GM19240 (cell line): ENCODE data around the gene ARSG.

Experiments used
- DNase-seq: peaks from one replicate; pipeline ENCODE4 v3.0.0; 2011; ENCODE audit warnings: low spot score; ENCODE audit not compliant: insufficient read length

The ARSG gene

DNA sequence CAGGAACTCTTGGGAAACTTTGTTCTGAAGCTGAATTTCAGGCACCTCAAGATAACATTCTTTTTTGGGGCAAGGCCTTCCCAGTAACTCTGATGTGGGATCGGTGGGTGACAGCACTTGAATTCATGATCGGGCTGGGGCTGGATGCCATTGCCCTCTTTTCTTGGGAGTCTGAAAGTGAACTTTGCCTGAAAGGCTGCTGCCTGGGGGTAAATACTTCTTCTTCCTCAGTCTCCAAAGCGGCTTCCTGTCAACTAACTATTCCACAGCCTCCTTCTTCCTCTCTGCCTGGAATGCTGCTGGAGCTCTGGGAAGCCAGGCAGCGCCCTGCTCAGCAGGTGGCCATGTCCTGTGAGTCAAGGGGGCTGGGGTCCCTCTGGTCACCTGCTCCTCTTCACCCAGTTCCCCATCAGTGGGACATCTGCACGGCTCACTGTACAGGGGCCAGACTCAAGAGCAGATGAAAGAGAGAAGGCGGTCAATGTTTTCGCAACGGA, 86.5 kb downstream of the ARSG start:
- no peak for DNase-seq

DNA sequence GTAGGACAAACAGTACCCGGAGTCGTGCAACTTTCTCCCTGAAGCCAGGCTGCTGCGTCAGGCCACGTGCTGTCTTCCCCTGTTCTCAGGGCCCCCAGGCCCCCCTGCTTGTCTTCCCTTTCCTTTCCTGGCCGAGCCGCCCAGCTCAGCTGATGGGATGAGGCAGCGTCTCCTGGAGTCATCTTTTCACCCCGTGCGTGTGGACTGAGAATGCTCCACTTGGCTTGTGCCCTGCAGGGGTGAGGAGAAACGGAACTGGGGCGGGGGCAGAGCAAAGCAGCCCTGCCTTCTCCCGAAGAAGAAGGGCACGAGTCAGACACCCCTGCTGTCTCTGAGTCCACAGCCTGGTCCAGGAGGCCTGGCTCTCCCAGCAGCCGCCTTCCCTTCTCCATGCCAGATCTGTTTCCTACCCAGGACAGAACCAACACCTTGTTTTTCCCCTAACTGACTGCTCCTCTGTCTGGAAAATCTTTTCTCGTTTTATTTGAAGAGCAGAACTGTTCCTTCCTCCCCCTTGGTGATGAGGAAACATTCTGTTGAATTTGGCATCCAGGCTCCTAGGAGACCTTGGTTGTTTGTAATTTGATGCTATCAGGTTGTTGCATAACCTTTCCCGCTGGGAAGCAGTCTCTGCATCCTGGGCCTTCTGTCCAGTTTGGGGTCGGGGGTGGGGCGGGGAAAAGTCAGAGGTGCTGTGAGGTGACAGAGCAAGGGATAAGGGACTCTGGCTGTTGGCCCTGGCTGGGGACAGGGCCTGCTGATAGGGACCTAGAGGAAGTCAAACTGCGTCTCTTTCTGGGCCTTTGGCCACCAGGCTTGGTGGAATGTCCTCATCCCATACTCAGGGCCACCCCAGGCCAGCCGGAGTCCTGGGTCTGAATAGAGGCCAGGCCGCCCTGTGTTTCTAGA, 87.2 kb downstream of the ARSG start:
- DNase-seq: no peak

DNA sequence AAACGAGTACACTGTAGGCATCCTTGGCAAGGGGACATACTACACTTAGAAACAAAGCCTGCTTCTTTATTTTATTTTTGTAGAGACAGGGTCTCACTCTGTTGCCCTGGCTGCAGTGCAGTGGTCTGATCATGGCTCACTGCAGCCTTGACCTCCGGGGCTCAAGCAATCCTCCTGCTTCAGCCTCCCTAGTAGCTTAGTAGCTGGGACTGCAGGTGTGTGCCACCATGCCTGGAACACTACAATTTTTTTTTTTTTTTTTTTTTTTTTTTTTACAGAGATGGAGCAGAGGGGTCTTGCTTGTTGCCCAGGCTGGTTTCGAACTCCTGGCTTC, 87.8 kb downstream of the ARSG start:
- no peak for DNase-seq

DNA sequence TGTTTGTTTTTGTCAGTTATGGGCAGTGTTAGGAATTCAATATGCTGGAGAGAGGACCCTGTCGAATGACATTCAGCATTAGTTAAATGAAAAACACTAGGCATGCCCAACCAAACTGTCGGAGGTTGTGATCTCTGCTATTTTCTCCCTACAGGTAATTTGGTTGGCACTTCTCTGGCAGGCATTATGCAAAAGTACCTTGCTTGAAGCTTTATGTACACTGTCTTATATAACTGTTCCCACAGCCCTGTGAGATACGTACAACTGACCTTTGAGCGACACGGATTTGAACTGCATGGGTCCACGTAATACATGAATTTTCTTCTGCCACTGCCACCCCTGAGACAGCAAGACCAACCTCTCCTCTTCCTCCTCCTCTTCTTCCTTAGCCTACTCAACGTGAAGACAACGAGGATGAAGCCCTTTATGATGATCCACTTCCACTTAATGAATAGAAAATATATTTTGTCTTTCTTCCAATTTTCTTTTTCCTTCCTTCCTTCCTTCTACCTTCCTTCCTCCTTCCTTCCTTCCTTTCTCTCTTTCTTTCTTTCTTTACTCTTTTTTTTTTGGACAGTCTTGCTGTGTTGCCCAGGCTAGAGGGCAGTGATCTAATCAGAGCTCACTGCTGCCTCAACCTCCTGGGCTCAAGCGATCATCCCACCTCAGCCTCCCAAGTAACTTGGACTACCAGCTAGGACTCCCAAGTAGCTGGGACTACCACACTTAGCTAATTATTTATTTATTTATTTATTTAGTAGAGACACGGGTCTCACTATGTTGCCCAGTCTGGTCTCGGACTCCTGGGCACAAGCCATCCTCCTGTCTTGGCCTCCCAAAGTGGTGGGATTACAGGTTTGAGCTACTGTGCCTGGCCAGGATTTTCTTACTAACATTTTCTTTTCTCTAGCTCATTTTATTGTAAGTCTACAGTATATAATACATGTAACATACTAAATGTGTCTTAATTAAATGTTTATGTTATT, 88.7 kb downstream of the ARSG start:
- no peak for DNase-seq

DNA sequence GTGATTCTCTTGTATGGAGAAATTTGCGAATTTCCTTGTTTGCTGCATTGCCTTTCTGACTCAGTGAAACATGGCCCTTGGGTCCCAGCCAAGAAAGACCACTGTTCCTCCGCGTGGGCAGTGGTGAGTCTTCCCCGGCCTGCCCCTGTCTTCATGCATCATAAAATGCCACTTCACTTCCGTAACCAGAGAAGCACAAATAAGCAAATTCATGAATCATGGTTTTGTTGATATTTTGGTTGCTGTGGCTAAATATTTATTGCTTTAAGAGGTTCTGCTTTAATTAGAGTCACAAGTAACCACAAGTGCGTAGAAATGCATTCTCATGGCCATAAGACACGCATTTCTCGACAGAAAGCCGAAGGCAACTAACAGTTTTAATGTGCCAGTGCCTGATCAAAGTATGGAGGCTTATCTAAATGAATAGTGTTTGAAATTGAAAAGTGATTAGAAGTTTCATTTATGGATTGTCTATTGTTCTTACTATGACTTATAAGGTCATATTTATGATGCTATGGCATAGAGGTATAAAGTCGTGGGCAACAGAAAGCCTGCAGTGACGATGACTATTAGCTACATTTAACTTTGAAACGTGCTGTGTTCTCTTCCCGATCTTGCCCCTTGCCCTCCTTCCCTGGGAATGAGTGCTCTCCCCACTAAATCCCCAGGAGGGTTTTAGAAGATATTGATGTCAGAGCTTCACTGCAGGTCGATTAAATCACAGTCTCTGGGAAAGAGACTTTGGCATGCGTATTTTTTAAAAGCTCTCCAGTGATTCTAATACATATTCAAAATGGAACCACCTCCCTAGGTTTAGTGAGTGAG, 90.0 kb downstream of the ARSG start:
- DNase-seq: no peak

DNA sequence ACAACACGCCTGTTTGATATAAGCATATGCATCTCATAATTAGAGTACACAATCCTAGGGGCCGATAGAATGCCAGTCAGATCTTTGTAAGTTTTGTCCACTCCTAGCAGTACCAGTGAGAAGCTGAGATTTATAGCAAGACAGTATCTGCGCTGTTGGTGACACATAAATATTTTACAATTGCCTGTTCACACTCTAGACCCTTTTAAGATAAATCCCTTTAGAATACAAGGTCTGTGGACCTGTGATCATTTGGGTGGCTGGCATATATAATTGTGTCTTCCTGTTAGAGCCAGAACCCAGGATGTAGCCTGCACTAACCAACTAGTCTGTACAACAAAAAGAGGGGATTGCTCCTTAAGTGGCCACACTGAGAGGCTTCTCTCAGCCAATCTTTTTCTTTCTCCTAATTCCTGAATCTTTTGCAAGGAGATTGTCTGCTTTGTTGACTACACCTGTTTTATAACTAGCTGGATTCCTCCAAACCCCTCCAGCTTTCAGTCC, 91.3 kb downstream of the ARSG start:
- no peak for DNase-seq

DNA sequence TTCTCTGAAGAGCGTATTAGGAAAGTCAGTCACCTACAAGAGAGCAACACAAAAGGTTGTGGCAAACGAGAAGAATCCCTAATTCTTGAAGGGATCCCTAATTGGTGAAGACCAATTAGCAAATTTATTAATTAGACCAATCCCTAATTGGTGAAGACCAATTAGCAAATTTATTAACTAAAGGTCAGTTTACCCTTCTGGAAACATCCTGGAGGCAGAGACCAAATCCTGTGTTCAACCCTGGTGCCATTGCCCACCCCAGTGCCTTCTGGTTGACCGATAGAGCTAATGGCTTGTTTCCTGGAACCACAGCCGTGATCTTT, 91.8 kb downstream of the ARSG start:
- no peak for DNase-seq

DNA sequence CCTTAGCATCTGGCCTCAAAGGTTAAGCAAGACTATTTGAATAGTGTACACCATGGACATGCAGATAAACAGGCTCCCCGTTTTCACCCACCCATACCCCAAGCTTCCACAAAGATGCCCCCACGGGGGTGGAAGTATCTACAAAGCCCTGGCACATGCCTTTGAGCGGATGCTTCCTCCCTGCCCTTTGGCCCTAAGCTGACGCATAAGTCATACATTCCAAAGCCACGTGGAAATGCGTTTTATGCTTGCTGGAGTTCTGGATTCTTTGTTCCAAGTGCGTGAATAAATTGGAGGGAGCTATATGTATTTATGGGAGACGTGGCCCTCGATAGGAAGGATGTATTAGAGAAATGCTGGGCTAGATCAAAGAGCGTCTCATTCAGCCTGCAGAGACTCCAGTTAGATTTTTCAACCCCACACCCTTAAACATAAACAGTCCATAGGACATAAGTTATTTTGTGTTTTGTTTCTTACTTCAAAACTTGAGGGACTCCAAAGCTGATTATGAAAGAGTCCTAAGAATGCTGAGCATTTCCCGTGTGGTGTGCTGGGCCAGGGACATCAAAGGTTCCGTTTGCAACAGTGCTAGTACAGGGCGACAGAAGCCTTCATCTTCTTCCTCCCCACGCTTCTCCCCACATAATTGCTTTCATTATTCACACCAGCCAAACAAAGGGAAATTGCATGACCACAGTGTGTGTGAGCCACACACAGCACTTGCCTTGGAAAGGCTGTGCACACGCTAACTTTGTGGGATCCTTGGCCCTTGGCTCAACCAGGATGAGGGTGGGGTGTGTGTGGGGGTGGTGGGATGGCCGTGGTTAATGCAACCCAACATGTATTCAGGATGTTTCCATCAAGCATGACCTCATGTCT, 92.4 kb downstream of the ARSG start:
- no peak for DNase-seq

DNA sequence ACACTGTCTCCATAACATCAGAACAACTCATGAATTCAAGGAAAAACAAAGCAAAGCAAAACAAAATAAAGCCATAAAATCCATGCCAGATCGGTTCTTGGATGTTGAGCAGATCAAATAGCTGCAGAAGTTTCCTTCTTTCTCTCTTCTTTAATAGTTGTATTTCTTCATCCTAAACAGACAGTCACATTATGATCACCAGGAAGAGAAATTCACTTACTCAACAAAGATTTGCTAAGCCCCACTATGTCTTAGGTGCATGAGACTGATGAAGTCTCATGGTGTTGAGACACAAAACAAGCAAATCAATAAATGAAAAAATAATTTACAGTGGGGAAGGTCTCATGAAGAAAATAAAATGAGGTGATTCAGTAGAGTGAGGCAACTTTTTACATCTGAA, 93.2 kb downstream of the ARSG start:
- no peak for DNase-seq

DNA sequence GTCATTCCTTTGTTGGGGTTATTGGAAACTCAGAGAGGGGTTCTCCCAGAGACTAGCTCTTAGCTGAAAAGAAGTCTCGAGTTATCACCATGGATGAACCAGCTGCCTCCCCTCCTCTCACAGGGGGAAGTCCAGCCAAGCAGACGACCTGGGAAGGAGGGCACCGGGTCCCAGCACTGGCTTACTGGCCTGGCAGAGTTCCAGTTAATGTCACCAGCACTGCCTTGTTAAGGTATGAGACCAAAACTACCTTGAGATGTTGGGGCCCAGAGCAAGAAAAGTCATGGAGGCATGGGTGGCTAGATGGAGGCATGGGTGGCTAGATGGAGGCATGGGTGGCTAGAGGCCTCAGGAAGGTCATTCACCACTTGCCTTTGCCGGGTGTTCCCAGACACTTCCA, 93.6 kb downstream of the ARSG start:
- no peak for DNase-seq

DNA sequence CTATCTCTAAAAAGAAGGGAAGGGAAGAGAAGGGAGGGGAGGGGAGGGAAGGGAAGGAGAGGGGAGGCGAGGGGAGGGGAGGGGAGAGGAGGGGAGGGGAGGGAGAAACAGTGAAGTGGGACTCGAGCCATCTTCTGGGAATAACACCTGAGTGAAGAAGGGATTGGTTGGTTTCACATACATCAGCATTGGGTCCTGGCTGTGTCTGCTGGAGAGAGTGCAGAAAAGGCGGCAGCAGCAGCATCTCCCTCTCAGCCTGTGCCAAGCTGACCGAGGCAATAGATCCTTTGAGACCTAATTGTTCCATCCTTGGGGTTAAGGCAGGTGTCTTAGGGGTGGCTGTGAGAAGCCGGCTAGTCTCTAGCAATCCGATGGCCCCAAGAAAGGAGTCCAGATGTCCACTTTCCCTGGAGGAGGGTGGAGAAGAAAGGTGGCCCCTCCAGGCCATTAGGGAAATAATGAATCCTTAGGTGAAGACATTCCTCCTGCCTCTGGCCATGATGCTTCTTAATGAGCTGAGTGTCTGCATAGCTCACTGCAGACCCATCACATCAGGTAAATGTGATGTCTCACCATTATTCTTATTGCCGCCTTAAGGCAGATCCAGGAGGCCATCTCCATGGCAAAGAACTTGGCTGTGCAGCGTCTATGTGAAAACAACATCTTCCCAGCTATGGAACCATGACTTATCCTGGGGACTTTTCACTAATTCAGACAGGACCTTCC, 94.4 kb downstream of the ARSG start:
- DNase-seq: no peak

DNA sequence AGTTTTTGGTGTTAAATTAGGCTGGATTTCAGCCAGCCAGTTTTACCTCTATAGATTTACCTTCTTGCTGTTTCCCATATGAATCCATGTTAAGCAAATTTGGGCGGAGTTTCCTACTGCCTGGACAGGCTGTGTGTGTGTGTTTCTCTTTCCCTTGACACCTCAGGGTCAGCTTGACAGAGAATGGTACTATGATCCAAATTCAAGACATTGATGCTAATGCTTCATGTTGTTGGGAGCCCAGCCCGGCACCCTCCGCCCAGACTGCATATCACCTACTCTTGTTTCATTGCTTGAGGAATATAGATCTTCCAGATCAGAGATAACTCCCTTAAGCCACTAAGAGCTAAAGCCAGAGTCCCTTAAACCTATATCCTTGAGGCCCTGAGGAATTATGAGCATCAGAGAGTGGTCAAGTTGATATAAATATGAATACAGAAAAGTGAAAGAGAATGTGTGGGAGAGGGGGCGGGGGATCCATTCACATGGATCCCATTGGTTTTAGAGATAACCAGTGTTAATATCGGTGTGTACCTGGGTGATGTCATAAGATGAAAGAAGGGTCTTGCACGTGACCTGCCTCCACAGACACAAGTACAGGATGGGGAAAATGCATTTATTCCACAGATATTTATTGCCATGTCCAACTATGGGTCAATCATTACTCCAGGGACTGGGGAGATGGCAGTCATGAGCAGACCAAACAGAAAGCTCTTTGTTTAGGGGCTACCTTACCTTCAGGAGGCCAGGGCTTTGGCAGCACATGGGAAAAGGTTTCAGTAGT, 96.3 kb downstream of the ARSG start:
- DNase-seq: no peak

DNA sequence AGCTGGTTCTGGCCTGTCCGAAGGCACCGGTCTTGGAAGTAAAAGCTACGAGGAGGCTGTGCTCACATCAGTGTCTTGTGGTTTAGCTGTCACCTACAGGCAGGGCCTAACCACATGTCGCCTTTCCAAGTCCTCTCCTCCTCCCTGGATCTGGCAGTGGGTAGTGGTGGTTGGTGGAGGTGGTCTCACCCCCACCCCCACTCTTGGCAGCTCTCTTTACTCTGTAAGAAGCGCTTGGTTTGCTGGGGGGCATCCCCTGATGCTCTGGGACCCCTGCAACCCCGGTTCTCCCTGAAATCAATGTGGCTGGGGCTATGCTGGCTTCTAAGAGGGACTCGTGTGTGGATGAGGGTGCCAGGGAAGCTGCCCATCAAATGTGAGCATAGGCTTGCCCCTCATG, 97.7 kb downstream of the ARSG start:
- DNase-seq: no peak

DNA sequence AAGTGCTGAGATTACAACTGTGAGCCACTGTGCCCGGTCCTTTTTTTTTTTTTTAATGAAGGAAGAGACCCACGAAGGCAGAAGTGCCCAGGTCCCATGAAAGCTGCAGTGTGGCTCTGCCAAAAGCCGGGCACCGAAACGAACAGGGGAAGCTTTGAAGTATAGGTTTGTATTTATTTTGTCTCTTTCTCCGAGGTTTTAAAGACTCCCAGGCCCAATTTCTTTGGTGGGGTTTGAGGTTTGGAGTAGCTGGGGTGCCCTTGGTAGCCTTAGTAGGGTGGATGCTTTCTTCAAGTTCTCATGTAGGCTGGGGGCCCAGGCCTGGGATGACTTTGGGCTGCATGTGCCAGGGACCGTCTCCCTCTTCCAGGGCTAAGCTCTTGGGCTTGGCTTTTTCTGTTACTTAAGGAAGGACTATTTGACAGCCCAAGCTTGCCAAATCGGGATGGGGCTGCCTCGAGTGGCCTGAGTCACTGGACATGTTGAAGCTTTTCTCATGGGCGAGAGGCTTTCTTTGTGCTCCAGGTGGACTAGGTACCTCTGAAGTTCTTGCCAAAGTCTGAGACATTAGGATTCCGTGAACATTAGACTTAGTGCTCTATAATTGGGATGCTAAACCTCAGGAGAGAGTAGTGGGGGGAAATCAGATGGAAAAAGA, 99.7 kb downstream of the ARSG start:
- DNase-seq: no peak

DNA sequence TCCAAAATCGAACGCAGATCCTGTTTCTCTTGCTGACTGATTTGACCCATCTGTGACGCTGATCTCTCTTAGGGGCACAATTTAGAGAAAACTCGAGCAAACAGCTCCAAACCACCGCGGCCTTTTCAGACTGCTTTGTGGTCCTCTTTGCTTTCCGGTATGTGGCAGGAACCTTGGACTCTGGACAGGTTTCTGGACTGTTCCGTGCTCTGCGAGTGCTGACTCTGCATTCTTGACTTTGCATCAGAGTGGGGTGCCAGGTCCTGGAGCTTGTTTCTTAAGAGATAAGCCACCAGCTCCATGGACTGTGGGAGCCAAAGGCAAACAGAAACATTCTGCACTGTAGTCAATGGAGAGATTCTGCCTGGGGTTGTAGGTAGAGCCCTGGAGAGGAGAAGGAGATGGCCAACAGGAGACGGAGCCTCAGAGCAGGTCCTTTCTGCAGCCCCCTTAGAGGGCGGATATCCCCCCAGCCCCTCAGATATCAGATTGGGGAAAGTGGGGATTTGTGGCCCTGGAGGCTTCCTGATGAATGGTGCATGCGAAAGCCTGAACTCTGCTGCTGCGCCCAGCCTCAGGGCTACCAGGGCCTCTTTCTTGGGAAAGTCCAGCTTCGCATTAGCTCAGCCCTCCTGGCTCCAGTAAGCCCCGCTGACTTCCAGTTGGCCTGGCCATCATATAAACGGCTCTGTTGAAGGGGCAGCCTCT, 100.4 kb downstream of the ARSG start:
- DNase-seq: no peak

DNA sequence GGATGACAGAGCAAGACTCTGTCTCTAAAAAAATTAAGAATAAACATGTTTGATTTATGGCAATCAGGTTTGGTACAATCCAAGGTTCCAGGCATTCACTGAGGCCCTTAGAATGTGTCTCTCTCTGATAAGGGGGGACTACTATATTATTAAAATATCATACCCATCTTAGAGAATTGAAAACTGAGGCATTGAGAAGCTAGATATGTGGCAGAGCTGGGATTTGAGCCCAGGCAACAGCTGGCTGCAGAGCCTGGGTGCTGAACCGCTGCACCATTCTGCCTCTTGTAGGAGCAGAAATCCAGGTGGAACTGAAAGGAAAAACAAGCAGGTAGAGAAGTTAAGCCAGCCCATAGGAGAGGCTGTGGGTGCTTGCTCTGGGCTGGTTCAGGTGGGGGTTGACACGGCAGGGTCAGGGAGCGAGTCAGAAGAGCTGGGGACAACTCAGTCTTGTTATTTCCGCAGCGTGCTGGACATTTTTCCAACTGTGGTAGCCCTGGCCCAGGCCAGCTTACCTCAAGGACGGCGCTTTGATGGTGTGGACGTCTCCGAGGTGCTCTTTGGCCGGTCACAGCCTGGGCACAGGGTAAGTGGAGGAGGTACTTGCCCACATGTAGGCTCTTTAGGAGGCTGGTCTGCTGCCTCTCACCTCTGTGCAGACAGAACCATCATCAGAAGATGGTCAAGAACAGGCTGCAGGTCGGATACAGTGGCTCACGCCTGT, 103.5 kb downstream of the ARSG start:
- no peak for DNase-seq
